Calu3 (cell line): ENCODE data around the gene FXYD1. TPM values are rescaled to one million over a fixed set of nuclear protein-coding genes. Genes with fewer than 3 reads are reported as not detected.

ENCODE experiments used
- BruUV-seq: library from RNA; stranded (reverse); fragments of 400-500 nt; replicated peaks from 2 replicates; lab custom pipeline; 2021; lab: Mats Ljungman, UMichigan
- CTCF ChIA-PET: fragments of 300-600 bp; sonication (Branson Sonifier 250); formaldehyde crosslinking; loops from one replicate; lab custom pipeline; 2022; ENCODE audit warnings: antibody characterized with exemption; lab: Charles Lee
- DNase-seq: peaks from one replicate; pipeline ENCODE4 v3.0.0; 2022
- H3K27ac Mint-ChIP-seq: one replicate; pipeline ENCODE4 v1.8.0; 2022; ENCODE audit warnings: mixed read lengths; ENCODE audit not compliant: unreplicated experiment
- H3K27me3 Mint-ChIP-seq: one replicate; pipeline ENCODE4 v1.8.0; 2022; ENCODE audit warnings: mixed read lengths; ENCODE audit not compliant: unreplicated experiment
- H3K36me3 Mint-ChIP-seq: one replicate; pipeline ENCODE4 v1.8.0; 2022; ENCODE audit warnings: mild to moderate bottlenecking, moderate library complexity, mixed read lengths; ENCODE audit not compliant: insufficient read depth, unreplicated experiment
- H3K4me1 Mint-ChIP-seq: one replicate; pipeline ENCODE4 v1.8.0; 2022; ENCODE audit warnings: mild to moderate bottlenecking, low read depth, mixed read lengths; ENCODE audit not compliant: unreplicated experiment
- H3K4me3 Mint-ChIP-seq: one replicate; pipeline ENCODE4 v1.8.0; 2022; ENCODE audit warnings: mild to moderate bottlenecking, low read depth, moderate library complexity, mixed read lengths; ENCODE audit not compliant: unreplicated experiment
- H3K9me3 Mint-ChIP-seq: one replicate; pipeline ENCODE4 v1.8.0; 2022; ENCODE audit warnings: low read depth, mixed read lengths; ENCODE audit not compliant: unreplicated experiment
- CTCF ChIP-seq: fragments of 200-600 bp; IDR thresholded peaks from one replicate; pipeline ENCODE4 v1.8.0; 2022; ENCODE audit warnings: antibody characterized with exemption; ENCODE audit not compliant: unreplicated experiment
- intact Hi-C: fragments of 100-400 bp; cut with micrococcal nuclease; formaldehyde crosslinking; loops from one replicate; pipeline ENCODE4 v1.10.0; 2022; ENCODE audit not compliant: unreplicated experiment
- total RNA-seq: library from RNA; stranded (reverse); gene quantifications from 2 replicates; pipeline ENCODE4 v1.2.3, GENCODE V29; 2022

Gene FXYD1
- total RNA-seq, 1 experiment from 2014 or later, result 1.6 TPM

DNA sequence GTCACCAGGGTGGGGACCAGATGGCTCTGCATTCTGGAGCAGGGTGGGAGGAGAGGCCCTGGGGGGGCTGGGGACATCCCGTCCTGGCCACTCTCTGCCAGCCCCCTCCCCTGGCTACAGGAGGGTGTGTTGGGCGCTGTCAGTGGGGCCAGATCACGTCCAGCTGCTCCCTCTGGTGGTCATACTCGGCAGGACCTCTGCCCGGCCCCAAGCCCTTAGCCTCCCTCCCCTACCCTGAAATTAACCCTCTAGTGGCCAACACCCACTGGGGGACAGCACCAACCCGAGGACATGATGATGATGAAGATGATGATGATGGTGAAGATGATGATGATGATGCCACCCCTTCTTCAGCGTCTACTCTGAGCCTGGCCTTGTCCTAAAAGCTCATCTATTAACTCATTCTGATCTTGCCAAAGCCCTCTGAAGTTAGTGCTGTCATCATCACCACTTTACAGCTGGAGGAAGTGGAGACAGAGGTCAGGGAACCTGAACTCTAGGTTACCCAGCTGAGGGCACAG lies 3.2 kb upstream of the FXYD1 start:
- TF ChIP-seq CTCF, result peak; percentile 98
- no peak overlapping the region for H3K4me3 Mint-ChIP-seq
- H3K4me1 Mint-ChIP-seq, result peaks cover 27% of the 10 kb centered on the region
- CTCF ChIA-PET, result interaction anchor here (1.0 to 2.3 kb wide), 4 partner anchors 18 to 80 kb away, joined by 5 to 13 read pairs (median 8); partner anchors contain the start of gene FXYD3
- no TSS peak for BruUV-seq
- intact Hi-C loops, result loop anchor here (1.0 to 2.0 kb wide), 2 partner anchors 21 to 68 kb away; partner anchors contain the start of gene FXYD3
- H3K36me3 Mint-ChIP-seq, result peaks cover 10% of the 10 kb centered on the region
- no peaks in the 10 kb centered on the region for H3K27me3 Mint-ChIP-seq
- peak; percentile 89 for DNase-seq
- H3K27ac Mint-ChIP-seq, result no peak overlapping the region
- peaks cover 4% of the 10 kb centered on the region for H3K9me3 Mint-ChIP-seq

- no TSS peak for BruUV-seq
- intact Hi-C loops, result no loop called here
- no peak overlapping the region for H3K27ac Mint-ChIP-seq
Observed at GRCh38 chr19:35136231-35136630, 2.4 kb upstream of the FXYD1 start.

DNA sequence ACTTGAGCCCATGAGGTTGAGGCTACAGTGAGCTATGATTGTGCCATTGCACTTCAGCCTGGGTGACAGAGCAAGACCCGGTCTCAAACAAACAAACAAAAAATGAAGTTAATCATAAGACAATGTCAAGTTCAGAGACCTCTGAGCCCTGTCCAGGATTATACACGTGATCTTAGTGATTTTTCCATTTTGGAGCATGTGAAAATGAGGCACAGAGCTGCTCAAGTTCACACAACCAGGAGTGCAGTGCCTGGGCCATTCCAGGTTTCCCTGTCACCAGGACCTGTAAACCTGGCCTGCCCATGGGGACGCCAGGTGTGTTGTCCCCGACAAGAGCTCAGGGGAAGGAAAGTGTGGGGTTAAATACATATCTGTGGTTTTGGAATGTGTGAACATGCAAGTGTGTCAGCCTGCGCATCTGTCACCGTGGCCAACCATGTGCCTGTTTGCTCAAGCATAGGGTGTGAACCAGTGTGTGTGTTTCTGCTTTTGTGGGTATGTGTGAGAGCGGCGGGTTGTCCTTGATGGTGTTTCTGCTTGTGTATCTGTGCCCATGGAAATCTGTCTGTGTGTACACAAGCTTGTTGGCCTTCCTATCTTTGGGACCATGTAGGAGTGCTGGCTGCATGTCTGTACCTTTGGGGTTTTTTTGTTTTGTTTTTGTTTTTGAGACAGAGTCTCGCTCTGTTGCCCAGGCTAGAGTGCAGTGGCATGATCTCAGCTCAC lies 1.5 kb upstream of the FXYD1 start:
- CTCF ChIA-PET, result interaction anchor here (0.5 to 1.8 kb wide), 6 partner anchors 24 to 99 kb away, joined by 3 to 5 read pairs (median 4); no protein-coding TSS in a partner anchor
- H3K9me3 Mint-ChIP-seq, result peaks cover 4% of the 10 kb centered on the region

More at GRCh38 chr19:35136231-35136630, 2.4 kb upstream of the FXYD1 start:
- Mint-ChIP-seq H3K4me3 (no peak overlapping the region), H3K9me3 (peaks cover 4% of the 10 kb centered on the region), H3K4me1 (peaks cover 30% of the 10 kb centered on the region), H3K27me3 (no peaks in the 10 kb centered on the region), H3K36me3 (peaks cover 11% of the 10 kb centered on the region)
- CTCF ChIA-PET, result interaction anchor here (1.0 to 2.3 kb wide), 6 partner anchors 19 to 80 kb away, joined by 3 to 13 read pairs (median 6); partner anchors contain the start of gene FXYD3
- no peak for TF ChIP-seq CTCF
- no peak for DNase-seq

More for the DNA sequence above, 1.5 kb upstream of the FXYD1 start:
- Mint-ChIP-seq H3K4me1 (peaks cover 37% of the 10 kb centered on the region), H3K4me3 (no peak overlapping the region), H3K36me3 (peaks cover 17% of the 10 kb centered on the region), H3K27ac (no peak overlapping the region), H3K27me3 (no peaks in the 10 kb centered on the region)
- DNase-seq, result no peak
- intact Hi-C loops, result no loop called here
- TF ChIP-seq CTCF, result no peak
- BruUV-seq, result no TSS peak
